Urinary bladder (tissue), 4 donors: Measurements from ENCODE around the gene GFPT1. TPM values are rescaled to one million over a fixed set of nuclear protein-coding genes. Genes with fewer than 3 reads are reported as not detected.

Experiments used
- DNase-seq: peaks from one replicate; pipeline ENCODE4 v3.0.0-alpha.2; 2015; ENCODE audit errors: extremely low spot score
- H3K27ac ChIP-seq: one replicate; pipeline ENCODE4 v1.5.1; 2013; ENCODE audit warnings: low read depth, mild to moderate bottlenecking, moderate library complexity
- H3K36me3 ChIP-seq: one replicate; pipeline ENCODE4 v1.6.1; 2013; ENCODE audit warnings: mild to moderate bottlenecking, moderate library complexity; ENCODE audit not compliant: insufficient read depth
- H3K4me1 ChIP-seq: one replicate; pipeline ENCODE4 v1.6.1; 2013; ENCODE audit warnings: mild to moderate bottlenecking, moderate library complexity; ENCODE audit not compliant: insufficient read depth
- H3K4me3 ChIP-seq: one replicate; pipeline ENCODE4 v1.5.1; 2013; ENCODE audit warnings: low read depth, low read length
- WGBS: extraction: QIAGEN DNeasy Blood & Tissue Kit; methylation state at CpG from one replicate; pipeline ENCODE4 v1.1.7; 2013; 5-methylcytosine and 5-hydroxymethylcytosine counted together
- polyA plus RNA-seq: library from polyadenylated mRNA; stranded (reverse); fragments of 200-250 nt; gene quantifications from one replicate; pipeline ENCODE4 v1.2.3, GENCODE V29; 2013
- total RNA-seq: library from RNA; depleted of rRNA; stranded (reverse); fragments of >200 nt; gene quantifications from one replicate; pipeline ENCODE4 v1.2.3, GENCODE V29; 2014
- donor health status: healthy with polysubstance abuse.
- donor health status: healthy.

Gene GFPT1
- total and polyA plus RNA-seq, 2 donors: 8.7 to 74.3 TPM

DNA sequence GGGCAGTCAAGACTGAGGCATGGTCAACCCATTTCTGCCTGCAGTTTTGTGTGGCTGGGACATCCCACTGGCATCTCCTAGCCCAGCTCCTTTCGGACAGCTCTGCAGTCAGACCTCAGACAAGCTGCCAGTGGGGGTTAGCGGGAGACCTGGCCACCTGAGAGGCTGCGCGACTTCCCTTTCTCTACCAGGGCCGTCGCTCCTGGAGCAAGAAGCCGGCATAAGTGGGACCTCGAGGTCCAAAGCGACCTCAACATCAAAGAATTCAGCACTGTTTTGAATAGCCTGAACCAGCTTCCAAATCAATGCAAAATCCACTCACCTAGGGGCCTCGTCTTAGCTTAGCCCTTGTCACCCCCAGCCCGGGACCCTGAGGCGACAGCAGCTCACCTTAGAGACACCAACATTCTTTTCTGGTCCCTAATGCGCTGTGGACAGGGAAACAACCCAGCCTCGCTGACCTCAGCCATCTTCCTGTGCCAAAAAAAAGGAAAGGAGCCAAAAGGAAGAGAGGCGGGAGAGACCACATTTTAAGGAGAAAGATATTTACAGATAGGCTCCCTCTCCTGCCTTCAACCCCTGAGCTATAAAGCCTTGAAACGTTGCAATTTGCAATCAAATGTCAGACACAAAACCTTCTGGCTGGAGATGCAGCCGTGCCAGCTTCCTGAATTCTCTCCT, 81.2 kb downstream of the GFPT1 start:
- Histone ChIP-seq H3K36me3 (no peaks in the 10 kb centered on the region), H3K4me3 (peak overlapping the region; percentile 51), H3K4me1 (no peaks in the 10 kb centered on the region), H3K27ac (peak overlapping the region; percentile 14)
- WGBS: 37% methylated on average over 17 of the region's 17 CpGs
- no peak for DNase-seq

DNA sequence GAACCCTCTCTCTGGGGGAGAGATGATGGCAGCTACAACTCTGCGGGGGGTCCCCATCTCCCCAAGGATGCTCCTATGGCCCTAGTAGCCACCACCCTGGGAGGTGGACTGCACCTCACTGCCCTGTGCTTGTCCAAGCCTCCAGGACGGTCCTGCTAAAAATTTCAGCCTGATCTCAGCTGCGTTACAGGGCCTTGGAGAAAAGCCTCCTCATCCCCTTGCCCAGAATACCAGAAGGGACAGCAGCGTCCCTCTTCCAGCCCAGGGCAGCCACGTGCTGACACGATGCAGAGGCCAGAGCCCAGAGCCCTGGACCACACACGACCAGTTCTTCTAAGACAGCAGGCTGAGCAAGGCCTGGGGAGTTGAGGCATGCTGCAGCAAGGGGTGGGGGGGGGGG, 81.9 kb downstream of the GFPT1 start:
- Histone ChIP-seq H3K27ac (no peak overlapping the region), H3K4me3 (no peak overlapping the region), H3K36me3 (no peaks in the 10 kb centered on the region), H3K4me1 (no peaks in the 10 kb centered on the region)
- no peak for DNase-seq
- 91% methylated on average over 7 of the region's 7 CpGs for WGBS

DNA sequence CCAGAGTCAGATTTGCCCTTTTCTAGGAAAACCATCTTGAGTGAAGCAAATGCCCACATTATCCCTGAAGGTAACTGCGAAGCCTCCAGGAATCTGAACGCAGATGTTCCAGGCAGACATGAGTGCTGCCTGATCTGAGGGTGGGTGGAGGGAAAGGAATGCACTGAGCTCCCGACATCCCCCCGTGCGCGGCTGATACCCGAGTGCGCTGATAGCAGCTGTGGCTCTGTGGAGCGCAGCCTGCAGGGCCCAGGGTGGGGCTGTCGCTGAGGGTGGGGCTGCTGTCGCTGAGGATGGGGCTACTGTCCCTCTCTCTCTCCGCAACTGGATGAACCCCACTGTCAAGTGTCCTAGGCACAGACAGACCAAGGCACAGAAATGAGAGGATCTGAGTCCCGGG, 82.4 kb downstream of the GFPT1 start:
- WGBS: 71% methylated on average over 13 of the region's 13 CpGs
- DNase-seq: no peak
- H3K4me3 ChIP-seq: no peak overlapping the region
- no peak overlapping the region for H3K27ac ChIP-seq
- no peaks in the 10 kb centered on the region for H3K4me1 ChIP-seq
- H3K36me3 ChIP-seq: no peaks in the 10 kb centered on the region

DNA sequence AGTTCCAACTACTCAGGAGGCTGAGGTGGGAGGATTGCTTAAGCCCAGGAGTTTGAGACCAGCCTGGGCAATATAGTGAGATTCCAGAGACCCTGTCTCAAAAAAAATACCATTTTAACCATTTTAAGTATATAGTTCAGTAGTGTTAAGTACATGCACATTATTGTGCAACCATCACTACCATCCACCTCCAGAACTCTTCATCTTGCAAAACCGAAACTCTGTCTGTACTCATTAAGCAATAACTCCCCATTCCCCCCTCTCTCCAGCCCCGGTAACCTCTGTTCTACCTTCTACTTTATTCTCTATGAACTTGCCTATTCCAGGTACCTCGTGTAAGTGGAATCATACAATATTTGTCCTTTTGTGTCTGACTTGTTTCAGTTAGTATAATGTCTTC, 86.4 kb downstream of the GFPT1 start:
- 78% methylated on average over 3 of the region's 3 CpGs for WGBS
- no peak overlapping the region for H3K4me3 ChIP-seq
- H3K27ac ChIP-seq: no peak overlapping the region
- no peak for DNase-seq
- H3K36me3 ChIP-seq: no peaks in the 10 kb centered on the region
- H3K4me1 ChIP-seq: peaks cover 3% of the 10 kb centered on the region

GRCh38 chr2:69299772-69300516, 87.1 kb downstream of the GFPT1 start:
- no peaks in the 10 kb centered on the region for H3K36me3 ChIP-seq
- H3K4me1 ChIP-seq: peaks cover 3% of the 10 kb centered on the region
- H3K27ac ChIP-seq: no peak overlapping the region
- WGBS: 56% methylated on average over 4 of the region's 4 CpGs
- DNase-seq: no peak
- no peak overlapping the region for H3K4me3 ChIP-seq

- Histone ChIP-seq H3K36me3 (no peaks in the 10 kb centered on the region), H3K27ac (no peak overlapping the region), H3K4me1 (peaks cover 3% of the 10 kb centered on the region), H3K4me3 (no peak overlapping the region)
- peak; percentile 26 for DNase-seq
- 46% methylated on average over 4 of the region's 4 CpGs for WGBS
Observed at GRCh38 chr2:69298862-69299261, 88.2 kb downstream of the GFPT1 start.

DNA sequence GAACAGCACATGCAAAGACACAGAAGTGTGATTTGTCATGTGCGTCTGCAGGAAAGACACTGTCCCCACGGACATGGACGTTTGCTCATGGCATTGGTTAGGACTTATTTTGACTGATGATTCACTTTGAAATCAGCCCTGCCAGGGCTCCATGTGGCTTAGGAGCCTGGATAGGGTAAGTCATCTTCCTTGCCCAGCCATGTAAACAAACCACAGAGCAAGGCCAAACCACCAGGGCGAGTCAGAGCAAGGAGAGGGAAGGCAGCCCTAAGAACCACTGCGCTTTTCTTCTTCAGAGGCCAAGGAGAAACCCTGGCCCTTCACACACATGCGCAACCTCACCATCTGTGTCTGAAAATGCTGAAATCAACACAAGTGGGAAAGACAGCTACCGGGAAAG, 88.8 kb downstream of the GFPT1 start:
- DNase-seq: no peak
- Histone ChIP-seq H3K4me3 (no peak overlapping the region), H3K4me1 (peaks cover 3% of the 10 kb centered on the region), H3K27ac (no peak overlapping the region), H3K36me3 (no peaks in the 10 kb centered on the region)
- 79% methylated on average over 7 of the region's 7 CpGs for WGBS

GRCh38 chr2:69297216-69297615, 89.8 kb downstream of the GFPT1 start:
- Histone ChIP-seq H3K4me1 (peaks cover 3% of the 10 kb centered on the region), H3K36me3 (no peaks in the 10 kb centered on the region), H3K4me3 (no peak overlapping the region), H3K27ac (no peak overlapping the region)
- WGBS: 90% methylated on average over 12 of the region's 12 CpGs
- DNase-seq: no peak

- H3K36me3 ChIP-seq: no peaks in the 10 kb centered on the region
- H3K4me3 ChIP-seq: no peak overlapping the region
- no peak for DNase-seq
- WGBS: 96% methylated on average over 3 of the region's 3 CpGs
- H3K27ac ChIP-seq: no peak overlapping the region
- peaks cover 3% of the 10 kb centered on the region for H3K4me1 ChIP-seq
Observed at GRCh38 chr2:69296421-69296820, 90.6 kb downstream of the GFPT1 start.

GRCh38 chr2:69292256-69292655, 94.8 kb downstream of the GFPT1 start:
- 62% methylated on average over 3 of the region's 3 CpGs for WGBS
- Histone ChIP-seq H3K4me3 (no peak overlapping the region), H3K4me1 (no peaks in the 10 kb centered on the region), H3K27ac (no peak overlapping the region), H3K36me3 (no peaks in the 10 kb centered on the region)
- DNase-seq: no peak

GRCh38 chr2:69291721-69292120, 95.3 kb downstream of the GFPT1 start:
- no peak overlapping the region for H3K4me3 ChIP-seq
- no peak for DNase-seq
- no peaks in the 10 kb centered on the region for H3K36me3 ChIP-seq
- H3K27ac ChIP-seq: no peak overlapping the region
- H3K4me1 ChIP-seq: no peaks in the 10 kb centered on the region
- 57% methylated on average over 3 of the region's 3 CpGs for WGBS

GRCh38 chr2:69291004-69291650, 95.9 kb downstream of the GFPT1 start:
- no peaks in the 10 kb centered on the region for H3K36me3 ChIP-seq
- no peaks in the 10 kb centered on the region for H3K4me1 ChIP-seq
- no peak overlapping the region for H3K27ac ChIP-seq
- DNase-seq: no peak
- no peak overlapping the region for H3K4me3 ChIP-seq

DNA sequence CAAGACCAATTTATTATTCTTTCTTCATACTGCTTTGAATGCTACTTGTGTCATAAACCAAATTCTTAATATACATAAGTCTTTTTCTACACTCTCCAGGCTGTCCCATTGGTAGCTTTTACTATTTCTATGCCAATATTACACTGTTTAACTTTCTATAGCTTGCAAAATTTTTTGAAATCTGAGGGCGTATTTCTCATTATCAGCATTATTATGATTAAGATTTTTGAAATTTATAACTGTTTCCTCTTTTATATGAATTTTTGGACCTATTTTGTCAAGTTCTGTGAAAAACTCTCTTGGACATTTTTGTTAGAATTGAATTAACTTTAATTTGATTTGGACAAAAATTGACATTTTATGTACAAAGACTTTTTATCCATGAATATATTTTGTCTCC, 98.6 kb downstream of the GFPT1 start:
- Histone ChIP-seq H3K4me3 (no peak overlapping the region), H3K27ac (no peak overlapping the region), H3K4me1 (no peaks in the 10 kb centered on the region), H3K36me3 (no peaks in the 10 kb centered on the region)
- no peak for DNase-seq
- WGBS: 94% methylated on average over 1 of the region's 1 CpG

GRCh38 chr2:69287544-69287943, 99.5 kb downstream of the GFPT1 start:
- Histone ChIP-seq H3K4me3 (no peak overlapping the region), H3K27ac (no peak overlapping the region), H3K36me3 (no peaks in the 10 kb centered on the region), H3K4me1 (no peaks in the 10 kb centered on the region)
- 81% methylated on average over 5 of the region's 5 CpGs for WGBS
- no peak for DNase-seq
